HT-29 (cell line): ENCODE results near the gene NF2. TPM values are rescaled to one million over a fixed set of nuclear protein-coding genes. Genes with fewer than 3 reads are reported as not detected.

Experiments used
- DNase-seq: peaks from one replicate; pipeline ENCODE4 v3.0.0-alpha.2; 2015; ENCODE audit warnings: low spot score
- total RNA-seq: library from RNA; depleted of rRNA; stranded (reverse); fragments of >200 nt; shearing (Covaris generic); gene quantifications from 2 replicates; pipeline ENCODE4 v1.2.3, GENCODE V29; 2014

Gene NF2
- total RNA-seq, 1 experiment from 2014 or later, result 51.5 TPM

DNA sequence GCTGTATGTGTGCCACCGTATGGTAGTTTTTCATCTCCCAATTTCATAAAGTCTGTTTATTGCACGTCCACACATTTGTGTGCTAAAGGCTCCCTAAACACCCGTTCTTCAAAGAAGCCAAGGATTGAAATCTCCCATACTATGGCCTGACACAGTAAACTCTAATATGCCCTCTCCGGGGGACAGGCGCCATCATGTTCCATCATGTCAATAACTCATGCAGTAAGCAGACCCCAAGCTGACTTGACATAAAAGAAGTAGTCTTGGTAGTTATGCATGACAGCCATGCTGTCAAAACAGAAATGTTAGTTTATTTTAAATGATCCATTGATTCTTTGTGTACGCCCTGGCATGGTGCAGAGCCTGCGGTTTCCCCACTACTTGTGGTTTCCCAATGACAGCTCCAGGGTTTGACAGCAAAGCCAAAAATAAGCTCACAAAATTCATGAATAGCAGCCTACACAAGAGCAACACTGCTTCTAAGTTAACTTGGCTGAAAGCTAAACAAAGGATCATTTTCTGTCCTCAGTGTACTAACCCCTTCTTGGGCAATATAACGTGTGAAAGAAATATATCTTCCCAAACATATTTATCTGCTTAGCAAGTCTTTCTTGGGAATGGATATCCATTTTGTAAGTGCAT lies 59.9 kb downstream of the NF2 start:
- no peak for DNase-seq

DNA sequence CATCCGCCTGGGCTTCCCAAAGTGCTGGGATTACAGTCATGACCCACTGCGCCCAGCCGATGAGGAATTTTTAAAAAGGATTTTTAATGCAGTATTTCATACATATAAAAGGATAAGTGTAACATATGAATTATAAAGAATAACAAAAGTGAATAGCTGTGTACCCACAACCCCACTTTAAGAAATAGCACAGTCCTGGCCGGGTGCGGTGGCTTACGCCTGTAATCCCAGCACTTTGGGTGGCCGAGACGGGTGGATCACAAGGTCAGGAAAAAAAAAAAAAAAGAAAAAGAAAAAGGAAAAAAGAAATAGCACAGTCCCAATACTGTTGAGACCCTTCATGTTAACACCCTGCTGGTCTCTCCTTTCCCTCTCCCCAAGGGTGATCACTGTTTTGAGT lies 62.1 kb downstream of the NF2 start:
- DNase-seq, result no peak

- DNase-seq, result no peak
Measured at GRCh38 chr22:29668673-29669072, 65.2 kb downstream of the NF2 start.

- no peak for DNase-seq
Measured at GRCh38 chr22:29670626-29671025, 67.2 kb downstream of the NF2 start.

GRCh38 chr22:29673361-29674066 lies 70.1 kb downstream of the NF2 start:
- DNase-seq, result no peak

GRCh38 chr22:29674121-29674520 lies 70.7 kb downstream of the NF2 start:
- DNase-seq, result no peak

- DNase-seq, result no peak
Measured at GRCh38 chr22:29679316-29679715, 75.9 kb downstream of the NF2 start.

DNA sequence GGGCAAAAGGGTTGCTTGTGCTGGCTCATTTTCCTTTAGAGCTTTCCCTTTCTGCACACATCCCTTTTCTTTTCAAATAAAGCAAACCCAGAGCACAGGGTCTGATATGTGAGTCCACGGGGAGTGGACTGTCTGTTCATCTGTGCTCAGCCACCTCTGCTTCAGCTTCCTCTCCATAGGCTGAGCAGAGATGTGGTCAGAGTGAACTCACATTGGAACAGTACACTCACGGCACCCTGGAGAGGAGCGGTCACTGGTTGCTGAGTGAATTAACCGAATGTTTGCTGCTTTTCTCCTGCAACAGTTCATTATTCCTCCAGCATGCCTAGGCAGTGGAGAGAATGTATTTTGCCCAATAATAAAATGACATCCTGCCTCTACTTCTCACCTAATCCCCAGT lies 80.1 kb downstream of the NF2 start:
- no peak for DNase-seq

DNA sequence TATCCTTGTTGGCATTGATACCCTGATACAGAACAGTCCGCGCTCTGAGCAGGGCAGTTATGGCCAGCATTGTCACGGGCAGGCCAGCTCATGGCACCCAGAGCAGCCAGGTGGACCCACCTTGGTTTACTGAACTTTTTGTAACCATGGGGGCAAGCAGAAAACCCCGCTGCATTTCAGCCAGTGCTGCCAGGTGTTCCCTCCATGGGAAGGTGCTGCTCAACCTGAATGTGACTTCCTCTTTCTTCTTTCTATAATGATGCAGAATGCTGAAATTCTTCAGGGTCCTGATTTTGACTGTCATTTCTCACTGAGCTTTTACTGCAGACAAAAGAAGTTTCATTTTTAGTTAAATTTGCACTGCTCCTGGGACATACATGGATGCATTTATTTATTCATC lies 80.8 kb downstream of the NF2 start:
- no peak for DNase-seq

DNA sequence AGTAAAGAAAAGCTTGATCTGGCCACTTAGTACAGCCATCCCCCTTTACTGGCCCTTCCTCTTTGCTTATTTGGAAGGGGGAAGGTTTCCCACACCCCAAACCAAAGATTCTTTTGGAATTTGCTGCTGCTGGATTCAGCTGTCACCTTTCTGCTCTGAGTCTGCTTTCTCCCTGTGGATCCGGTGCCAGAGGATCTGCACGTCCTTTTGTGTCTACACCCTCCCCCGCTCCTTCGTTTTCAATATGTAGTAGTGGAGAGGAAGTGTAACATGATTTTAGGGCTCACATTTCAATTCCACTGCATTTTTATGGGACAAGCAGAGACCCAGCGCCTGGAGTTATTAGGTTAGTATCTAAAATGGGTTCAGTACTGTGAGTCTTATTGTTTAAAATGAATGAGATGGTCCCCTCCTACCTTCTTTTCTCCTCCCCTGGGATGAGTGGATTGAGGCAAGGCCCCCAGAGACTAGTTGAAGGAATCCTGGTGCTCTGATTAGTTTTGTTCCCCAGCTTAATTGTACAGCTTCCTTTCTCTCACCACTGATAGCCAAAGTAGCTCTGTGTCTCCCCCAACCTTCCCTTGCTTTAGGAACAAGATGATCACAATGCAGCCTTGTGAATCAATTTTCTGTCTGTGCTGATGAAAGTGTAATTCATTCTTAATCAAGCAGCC lies 85.9 kb downstream of the NF2 start:
- DNase-seq, result no peak

- peak; percentile 61 for DNase-seq
Measured at GRCh38 chr22:29689880-29690213, 86.4 kb downstream of the NF2 start.

DNA sequence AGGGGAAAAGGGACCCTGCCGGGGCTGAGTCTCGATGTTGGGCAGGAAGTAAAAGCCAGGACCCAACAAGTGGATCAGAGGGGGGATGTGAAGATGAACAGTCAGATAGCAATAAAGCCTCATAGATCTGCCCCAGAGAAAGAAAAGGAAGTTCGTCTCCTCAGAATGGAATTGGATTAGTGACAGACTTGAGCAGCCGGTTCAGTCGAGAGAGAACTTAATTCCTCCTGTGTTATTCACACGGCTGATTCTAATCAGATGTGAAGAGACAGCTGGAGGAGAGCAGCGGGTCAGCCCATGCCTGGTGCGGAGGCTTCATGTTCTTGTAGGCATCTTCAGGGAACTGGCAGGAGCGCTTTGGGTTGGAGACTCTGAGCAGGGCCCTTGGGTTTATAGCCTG lies 87.0 kb downstream of the NF2 start:
- DNase-seq, result no peak

- DNase-seq, result no peak
Measured at GRCh38 chr22:29691636-29692326, 88.3 kb downstream of the NF2 start.

GRCh38 chr22:29692327-29692640 lies 88.9 kb downstream of the NF2 start:
- no peak for DNase-seq

DNA sequence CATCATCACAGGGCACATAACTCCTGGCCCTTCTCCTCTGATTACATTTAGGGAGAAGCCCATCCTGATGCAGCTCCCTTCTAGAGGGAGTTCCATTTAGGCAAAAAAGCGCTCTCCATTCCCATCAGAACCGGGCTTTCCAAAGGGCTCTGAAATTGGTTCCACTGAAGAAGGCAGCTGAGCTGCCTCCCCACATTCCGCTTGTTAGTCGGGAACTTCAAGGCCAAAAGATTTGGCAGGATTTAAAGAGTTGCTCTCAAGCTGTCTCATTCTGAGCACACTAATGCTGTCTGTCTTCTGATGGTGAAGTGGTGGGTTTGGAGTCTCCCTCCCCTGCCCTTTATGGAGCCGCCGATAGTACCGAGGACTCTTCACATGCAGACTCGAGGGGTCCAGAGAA lies 89.7 kb downstream of the NF2 start:
- no peak for DNase-seq

DNA sequence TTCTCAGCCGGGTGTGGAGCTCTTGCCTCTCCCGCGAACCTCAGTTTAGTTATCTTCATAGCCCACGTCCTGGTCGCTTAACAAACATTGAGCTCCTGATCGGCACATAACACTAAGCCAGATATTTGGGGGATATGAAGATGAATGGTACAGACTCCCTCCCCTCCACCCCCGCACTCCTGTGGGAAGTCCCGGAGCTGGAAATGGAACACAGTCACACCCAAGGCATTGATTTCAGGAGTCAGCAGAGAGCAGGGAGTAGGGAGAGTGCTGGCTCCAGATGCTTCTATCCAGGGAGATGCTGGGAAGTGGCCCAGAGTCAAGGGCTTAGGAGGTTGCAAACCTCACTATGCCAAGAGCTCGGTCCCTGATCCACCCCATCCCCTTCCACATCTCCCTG lies 90.2 kb downstream of the NF2 start:
- DNase-seq, result no peak

GRCh38 chr22:29695129-29695926 lies 91.9 kb downstream of the NF2 start:
- no peak for DNase-seq

GRCh38 chr22:29697853-29698598 lies 94.6 kb downstream of the NF2 start:
- no peak for DNase-seq

- DNase-seq, result no peak
Measured at GRCh38 chr22:29700206-29700899, 96.9 kb downstream of the NF2 start.

DNA sequence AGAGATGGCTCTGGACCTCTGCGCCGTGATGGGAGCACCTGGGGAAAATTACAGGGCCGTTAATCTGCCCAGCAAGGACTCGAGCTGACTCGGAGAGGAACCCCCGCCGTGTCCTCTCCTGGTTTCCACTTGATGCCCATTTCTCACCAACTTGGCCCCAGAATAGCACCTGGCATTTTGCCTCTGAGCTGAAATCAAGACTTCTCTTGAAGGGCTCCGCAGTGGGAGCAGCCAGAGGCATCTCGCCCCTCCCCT lies 97.4 kb downstream of the NF2 start:
- DNase-seq, result no peak
